HG03060 (cell line): ENCODE measurements around the gene JAG2.
"Not testable (repeated sequence)": the region's sequence is repeated elsewhere in the genome, so short reads cannot be mapped to it uniquely, and the experiment has no call there.

Experiments used
- ATAC-seq: cut with Tn5 transposase; IDR thresholded peaks from one replicate; pipeline ENCODE4 v1.9.1; 2021; ENCODE audit warnings: low read depth, moderate number of reproducible peaks; ENCODE audit not compliant: unreplicated experiment

The JAG2 gene

DNA sequence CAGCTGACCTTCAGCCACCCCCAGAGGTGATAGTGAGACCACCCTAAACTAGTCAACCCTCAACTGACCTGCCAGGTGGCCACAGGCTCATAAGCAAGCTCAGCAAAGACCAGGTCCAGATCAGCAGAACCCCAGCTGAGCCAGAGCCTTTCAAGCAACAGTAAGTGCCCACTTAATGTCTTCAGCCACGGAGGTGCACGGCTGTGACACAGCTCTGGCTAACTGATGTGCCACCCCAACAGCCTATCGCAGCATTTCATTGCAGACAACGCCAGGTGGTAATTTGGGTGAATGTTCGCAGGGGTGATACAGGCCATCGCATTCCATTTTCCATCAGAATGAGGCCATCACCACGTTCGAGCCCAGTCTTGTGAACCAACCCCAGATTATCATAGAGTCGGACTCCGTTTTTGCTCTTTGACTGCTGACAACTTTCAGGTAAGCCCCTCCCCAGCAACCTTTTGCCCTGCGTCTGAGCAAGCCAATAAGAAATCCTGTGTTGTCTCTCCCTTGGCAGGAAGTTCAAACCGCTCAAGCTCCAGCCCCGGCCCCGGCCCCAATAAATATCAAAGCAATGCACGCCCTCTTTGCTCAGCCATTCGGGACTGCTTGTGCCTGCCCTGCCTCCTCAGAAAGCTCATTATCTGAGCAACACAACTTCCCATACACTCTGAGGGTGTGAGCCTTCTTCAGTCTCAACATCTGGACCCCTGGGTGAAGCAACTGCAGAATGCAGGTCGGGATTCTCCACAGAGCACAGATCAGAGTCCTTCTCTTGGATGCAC lies 44.4 kb downstream of the JAG2 start:
- ATAC-seq: no peak

DNA sequence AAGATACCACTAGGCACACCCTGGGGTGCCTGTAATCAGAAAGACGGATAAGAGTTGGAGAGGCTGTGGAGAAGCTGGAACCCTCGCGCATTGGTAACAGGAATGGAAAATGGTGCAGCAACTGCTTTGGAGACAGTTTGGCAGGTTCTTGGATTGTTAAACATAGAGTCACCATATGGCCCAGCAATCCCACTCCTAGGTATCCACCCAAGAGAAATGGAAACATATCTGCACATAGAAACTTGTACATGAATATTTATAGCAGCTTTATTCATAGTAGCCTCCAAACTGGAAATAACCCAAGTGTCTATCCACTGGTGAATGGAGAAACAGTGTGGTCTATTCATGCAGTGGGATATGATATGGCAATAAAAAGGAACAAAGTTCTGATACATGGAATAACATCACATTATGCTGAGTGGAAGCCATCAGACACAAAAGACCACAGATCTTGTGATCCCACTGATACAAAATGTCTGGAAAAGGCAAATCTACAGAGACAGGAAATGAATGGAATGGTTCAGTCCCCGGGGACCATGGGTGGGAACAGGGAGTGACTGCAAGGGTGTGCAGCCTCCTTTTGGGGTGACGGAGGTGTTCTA lies 45.4 kb downstream of the JAG2 start:
- no peak for ATAC-seq

DNA sequence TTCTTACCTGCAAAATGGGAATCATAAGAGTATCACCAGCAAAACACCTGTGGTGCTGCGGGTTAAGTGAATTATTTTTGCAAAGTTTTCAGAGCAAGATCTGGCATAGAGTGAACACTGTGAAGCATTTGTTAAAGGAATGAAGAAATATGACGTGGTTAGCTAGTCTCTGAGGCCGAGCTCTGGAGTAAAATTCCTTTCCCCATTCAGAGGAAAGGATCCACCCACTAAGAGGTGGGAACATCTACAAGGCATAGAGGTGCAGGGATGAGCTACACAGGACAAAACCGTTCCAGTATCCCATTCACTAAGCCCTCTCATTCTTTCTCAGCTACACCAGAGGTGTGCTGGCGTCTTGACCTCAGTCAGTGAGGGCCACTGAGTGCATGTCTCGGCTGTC lies 48.5 kb downstream of the JAG2 start:
- no peak for ATAC-seq

DNA sequence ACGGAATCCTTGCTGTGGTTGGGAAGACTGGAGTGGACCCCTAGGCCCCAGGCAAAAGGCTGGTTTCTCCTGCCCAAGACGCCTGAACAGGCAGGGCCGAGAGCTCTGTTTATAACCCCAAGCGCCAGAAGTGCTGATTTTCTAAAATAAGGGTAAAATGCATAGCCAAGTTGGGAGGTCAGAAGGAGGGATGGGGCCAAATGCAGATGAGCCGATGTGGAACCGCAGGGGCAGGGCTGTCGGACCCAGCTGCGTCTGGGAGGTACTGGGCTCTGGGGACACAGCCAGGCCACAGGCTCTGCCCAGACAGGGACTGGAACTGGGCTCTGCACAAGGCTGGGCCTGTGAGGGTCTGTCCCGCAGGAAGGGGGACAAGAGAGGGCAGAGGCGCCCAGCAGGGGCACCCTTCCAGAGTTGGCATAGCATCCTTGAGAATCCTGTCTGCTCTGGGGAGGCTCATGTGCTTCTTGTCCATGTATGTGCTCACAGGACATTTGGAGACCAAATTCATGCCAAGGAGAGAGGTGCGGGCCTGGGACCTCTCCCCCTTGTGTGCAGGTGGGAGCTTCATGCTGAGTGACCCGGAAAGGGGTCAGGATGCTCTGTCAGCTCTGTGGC lies 49.1 kb downstream of the JAG2 start:
- no peak for ATAC-seq

DNA sequence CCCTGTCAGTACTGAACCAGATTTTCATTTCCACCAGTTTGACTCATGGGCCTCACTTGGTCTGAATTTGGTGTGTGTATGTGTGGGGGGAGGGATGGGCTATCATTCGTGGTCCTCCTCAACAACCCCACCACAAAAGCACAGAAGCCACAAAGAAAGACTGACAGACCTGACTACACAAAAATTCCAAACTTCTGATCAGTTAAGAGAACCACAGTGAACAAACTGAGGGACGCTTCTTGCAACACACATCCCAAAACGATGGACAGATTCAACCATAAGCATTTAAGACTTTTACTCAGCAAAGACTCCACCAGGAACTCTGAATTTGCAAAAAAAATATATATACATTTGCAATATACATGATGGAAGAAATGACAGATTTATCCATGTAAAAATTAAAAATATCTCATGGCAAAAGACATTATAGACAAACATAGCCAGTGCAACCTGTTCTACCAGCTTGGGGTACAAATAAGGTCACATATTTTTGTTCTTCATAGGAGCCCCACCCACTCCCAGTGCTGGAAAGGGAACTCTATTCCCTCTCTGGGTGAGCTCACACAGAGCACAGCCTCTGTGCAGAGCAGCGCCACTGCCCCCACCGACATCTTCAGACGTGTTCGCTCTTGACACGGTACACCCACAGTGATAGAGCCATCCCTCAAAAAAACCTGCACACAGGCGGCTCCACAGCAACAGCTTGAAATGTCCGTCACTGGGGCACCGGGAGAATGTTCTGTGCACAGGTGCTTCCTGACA lies 49.7 kb downstream of the JAG2 start:
- ATAC-seq: no peak

DNA sequence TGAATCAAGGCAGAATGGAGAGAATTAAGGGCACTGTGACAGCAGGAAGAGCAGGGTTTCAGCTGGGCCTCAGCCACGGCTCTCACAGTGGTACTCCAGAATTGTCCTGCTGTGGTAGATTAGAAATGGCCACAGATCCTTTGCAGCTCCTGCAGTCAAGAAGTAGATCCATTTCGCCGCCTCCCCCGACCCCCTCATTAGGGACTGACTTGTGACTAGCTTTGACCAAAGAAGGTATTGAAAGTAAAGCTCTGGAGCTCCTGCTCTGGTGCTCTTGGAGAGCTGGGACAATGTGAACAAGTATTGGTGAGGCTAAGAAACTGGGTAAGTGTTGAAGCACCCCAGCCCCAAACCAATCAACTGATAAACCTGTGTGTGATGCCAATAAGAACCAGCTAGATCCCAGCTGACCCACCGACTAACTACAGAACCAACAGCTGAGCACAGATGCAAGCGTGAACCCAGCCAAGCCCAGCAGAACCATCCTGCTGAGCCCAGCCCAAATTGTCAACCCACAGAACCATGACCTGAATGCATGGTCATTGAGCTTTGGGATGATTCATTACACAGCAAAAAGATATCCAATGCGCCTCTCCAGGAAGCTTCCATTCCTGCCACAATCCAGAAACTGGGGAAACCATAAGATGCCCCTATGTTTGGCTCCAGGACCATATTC lies 50.7 kb downstream of the JAG2 start:
- no peak for ATAC-seq

DNA sequence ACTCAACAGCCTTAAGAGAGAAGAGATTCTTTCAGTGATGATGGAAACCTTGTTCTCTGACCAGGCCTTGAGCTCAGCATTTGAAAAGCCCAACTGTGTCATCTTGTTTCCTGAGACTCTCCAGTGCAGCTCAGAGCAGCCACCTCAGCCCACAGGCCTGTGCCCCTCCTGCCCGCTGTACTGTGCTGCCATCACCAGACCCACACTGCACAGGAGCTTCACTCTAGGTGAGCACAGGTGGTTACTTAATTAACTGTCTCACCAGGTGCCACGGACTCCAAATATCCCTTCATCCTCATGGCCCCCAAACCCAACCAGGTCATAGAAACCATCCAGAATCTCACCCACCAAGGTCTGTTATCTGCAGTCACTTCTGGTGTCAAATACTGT lies 51.3 kb downstream of the JAG2 start:
- no peak for ATAC-seq

DNA sequence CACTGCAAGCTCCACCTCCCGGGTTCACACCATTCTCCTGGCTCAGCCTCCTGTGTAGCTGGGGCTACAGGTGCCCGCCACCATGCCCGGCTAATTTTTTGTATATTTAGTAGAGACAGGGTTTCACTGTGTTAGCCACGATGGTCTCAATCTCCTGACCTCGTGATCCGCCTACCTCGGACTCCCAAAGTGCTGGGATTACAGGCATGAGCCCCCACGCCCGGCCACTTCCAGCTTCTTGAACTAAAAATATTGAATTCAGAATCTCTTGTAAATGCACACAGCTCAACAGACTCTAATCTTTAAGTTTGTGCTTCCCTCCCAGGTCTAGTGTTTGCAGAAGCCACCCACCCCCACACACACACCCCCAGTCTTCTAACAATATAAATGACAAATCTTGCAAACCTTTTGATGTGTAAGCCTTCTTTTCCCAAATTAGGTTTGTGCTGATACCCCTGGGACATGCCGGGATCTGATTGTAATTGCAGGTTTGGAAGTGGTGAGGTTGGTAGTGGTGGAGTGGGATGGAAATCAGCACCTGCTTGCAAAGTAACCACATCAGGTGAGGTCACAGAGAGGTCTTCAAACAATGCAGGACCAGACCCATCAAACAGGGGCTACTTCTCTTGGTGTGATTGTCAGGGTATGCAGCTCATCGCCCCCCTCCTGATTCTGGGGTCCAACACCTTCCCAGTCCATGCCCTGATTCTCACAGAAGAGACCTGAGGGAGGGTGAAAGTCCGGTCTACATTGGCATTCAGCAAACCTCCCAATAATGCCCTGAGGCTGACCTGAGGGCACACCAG lies 51.9 kb downstream of the JAG2 start:
- no peak for ATAC-seq

DNA sequence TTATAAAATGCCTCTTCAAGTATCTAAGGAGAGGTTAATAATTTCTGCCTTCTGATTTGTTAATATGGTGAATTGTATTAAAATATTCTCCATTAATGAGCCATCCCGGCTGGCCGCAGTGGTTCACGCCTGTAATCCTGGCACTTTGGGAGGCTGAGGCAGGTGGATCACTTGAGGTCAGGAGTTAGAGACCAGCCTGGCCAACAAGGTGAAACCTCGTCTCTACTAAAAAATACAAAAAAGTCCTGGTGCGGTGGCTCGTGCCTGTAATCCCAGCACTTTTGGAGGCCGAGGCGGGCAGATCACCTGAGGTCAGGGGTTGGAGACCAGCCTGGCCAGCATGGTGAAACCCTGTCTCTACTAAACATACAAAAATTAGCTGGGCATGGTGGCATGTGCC lies 59.3 kb downstream of the JAG2 start:
- not testable (repeated sequence) for ATAC-seq

DNA sequence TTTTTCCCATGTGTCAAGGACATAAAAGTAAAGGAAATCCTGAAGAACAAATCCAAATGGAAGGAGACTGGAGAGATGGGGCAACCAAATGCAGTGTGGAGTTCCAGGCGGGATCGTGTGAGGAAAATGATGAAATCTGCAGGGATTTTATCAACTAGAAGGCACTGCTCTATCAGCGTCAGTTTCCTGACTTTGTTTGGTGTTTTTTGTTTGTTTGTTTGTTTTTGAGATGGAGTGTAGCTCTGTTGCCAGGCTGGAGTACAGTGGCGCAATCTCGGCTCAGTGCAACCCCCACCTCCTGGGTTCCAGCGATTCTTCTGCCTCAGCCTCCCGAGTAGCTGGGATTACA lies 60.1 kb downstream of the JAG2 start:
- no peak for ATAC-seq

DNA sequence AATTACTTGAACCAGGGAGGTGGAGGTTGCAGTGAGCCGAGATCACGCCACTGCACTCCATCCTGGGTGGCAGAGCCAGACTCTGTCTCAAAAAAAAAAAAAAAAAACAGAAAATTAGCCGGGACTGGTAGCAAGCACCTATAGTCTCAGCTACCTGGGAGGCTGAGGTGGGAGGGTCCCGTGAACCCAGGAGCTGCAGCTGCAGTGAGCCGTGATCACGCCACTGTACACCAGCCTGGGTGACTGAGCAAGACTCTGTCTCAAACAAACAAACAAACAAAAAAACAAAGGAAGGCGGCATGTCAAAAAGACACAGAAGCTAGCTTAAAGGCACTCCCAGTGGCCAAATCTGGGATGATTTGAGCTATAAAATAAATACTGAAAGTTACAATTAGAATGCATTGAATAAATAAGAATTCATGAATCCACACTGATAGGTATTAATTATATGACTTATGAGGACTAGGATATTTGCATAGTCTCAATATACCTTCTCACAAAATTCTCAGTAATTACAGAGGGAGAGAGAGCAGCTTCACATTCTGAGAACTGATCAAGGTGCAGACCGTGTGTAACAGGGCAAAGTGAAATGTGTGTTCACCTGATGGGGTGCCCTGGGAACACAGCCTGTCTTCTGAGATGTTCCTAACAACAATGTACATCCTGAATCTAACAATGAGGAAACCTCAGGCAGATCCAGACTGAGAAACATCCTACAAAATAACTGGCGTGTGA lies 60.6 kb downstream of the JAG2 start:
- ATAC-seq: no peak

DNA sequence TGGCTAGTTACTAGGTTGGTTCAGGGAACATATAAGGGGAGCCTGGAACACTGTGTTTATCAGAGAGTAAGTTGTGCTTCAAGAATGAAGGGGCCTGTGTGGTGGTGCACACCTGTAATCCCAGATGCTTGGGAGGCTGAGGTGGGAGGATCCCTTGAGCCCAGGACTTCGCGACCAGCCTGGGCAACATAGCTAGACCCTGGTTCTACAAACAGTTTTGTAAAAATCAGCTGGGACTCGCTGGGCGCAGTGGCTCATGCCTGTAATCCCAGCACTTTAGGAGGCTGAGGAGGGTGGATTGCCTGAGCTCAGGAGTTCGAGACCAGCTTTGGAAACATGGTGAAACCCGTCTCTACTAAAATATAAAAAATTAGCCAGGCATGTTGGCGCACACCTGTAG lies 61.2 kb downstream of the JAG2 start:
- no peak for ATAC-seq

DNA sequence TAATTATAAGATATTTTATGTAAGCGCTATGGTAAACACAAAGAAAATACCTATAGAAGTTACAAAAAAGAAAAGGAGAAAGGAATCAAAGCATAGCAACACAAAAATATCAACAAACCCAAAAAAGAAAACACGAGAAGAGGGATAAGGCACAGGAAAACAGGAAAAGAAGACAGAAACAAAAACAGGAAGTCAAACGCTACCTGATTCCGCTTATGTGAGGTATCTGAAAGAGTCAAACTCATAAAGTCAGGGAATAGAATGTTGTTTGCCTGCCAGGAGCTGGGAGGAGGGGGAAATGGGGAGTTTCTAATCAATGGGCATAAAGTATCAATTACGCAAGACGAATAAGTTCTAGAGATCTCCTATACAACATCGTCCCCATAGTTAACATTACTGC lies 63.4 kb downstream of the JAG2 start:
- no peak for ATAC-seq

DNA sequence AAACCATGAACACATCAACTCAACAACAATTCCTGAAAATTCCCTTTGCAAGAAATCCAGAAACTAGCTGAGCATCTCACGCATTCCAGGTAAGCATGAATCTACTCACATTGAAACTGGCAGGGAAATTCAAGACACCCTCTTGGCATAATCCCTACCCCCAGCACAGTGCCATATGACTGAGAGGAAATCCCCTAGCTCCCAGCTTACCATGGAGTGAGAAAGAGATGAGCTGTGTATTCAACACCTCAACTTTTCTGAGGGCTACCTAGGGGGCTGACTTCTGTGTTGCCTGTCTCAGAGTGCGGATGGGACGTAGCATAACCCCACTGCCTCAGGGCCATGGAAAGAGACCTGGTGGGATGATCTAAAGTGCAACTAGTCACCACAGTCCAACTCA lies 65.7 kb downstream of the JAG2 start:
- ATAC-seq: no peak

DNA sequence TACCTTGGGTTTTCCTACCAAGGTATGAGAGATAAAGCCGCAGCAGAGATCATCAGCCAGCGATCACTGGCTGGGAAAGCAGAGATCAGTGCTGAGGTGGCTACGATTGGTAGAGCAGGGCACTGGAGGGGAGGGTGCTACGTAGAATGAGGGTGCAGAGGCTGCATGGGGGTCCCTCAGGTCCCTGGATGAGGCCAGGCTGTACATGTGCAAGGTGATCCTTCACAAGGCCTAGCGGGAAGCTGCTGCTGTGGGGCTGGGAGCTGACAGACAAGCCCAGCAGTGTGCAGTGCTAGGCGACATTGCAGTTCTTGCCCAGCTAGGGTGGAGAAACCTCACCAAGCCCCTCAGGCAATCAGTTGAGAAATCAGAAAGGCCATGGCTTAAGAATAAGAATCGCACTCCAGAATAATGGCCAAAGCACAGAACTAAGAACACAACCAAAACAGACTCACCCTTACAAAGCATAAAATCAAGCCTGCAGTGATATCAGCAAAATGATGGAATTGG lies 66.2 kb downstream of the JAG2 start:
- ATAC-seq: no peak

DNA sequence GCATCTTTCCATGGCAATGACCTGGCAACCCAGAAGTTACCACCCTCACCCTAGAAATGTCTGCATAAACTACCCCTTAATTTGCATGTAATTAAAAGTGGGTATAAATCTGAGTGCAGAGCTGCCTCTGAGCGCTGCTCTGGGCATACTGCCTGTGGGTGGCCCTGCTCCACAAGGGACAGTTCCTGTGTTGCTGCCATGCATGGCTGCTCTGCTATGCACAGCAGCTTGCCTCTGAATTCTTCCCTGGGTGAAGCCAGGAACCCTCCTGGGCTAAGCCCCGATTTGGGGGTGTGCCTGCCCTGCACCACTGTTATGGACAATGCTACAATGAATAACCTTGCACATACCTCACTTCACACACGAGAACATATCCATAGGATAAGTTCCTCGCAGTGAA lies 67.7 kb downstream of the JAG2 start:
- ATAC-seq: no peak

DNA sequence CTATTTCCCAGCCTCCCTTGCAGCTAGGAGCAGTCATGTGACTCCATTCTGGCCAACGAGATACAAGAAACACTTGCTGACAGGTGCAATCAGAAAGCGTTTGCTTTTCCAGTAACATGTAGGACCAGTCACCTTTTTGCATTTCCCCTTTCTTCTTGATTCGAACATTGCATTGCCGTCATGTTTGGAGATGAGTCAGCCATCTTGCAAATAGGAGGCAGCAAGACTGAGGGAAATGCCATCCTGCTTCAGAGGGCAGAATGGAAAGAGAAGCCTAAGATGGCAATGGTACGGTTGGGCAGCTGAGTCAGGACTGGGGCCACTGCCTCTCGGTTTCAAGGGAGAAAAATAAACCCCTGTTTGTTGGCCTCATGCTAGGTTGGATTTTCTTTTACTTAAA lies 68.8 kb downstream of the JAG2 start:
- ATAC-seq: no peak

DNA sequence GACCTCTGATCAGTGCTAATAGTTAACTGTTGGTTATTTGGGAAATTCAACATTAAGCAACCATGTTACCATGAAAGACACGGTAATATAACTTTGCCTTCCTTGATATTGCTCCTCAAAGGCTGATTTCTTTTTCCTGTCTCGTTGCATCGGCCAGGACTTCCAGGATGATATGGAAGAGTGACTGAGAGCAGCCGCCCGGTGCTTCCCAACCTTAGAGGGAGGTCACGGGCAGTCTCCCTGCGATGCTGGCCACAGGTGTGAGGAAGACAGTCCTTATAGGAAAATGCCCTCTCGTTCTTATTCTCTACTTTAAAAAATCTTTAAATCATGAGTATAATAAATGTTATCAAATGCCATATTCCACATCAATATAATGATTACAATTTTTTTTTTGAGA lies 70.3 kb downstream of the JAG2 start:
- no peak for ATAC-seq

DNA sequence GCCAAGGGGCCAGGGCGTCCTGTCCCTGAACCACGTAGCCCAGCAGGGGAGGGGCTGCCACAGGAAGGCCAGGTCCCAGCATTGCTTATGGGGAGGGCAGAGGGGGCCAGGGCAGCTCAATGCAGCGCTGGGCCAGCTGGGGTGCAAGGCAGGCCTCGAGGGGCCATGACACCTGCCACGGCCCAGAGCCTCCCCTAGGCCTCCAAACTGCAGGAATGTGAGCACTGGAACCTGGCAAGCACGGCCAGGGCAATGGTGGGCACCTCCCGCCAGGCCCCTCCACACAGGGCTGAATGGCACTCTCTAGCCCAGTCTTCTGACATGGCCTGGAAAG lies 70.8 kb downstream of the JAG2 start:
- no peak for ATAC-seq
